ENCODE measurements around the gene MACROD2.

- TF ChIP-seq CTCF (conservative IDR thresholded peaks at IDR 0.05), result no peak
- no peak for TF ChIP-seq ZFX (IDR thresholded peaks at IDR 0.05)
Observed at GRCh38 chr20:15923030-15923776, 1927.9 kb downstream of the MACROD2 start.
